HEK293T (cell line): ENCODE measurements around the gene FETUB.
"Not testable (repeated sequence)": the region's sequence is repeated elsewhere in the genome, so short reads cannot be mapped to it uniquely, and the experiment has no call there.

Experiments
- CTCF ChIA-PET: fragments of 350-600 bp; formaldehyde crosslinking; extraction: SDS; loops from one replicate; lab custom pipeline; 2021; ENCODE audit warnings: antibody characterized with exemption, inconsistent platforms; lab: Yijun Ruan, JAX
- POLR2A ChIA-PET: fragments of 350-600 bp; formaldehyde crosslinking; extraction: SDS; loops from one replicate; lab custom pipeline; 2020; ENCODE audit warnings: antibody characterized with exemption, inconsistent platforms; lab: Yijun Ruan, JAX
- DNase-seq: peaks from one replicate; pipeline ENCODE4 v3.0.0; 2012; ENCODE audit warnings: mixed read lengths; ENCODE audit errors: extremely low spot score
- ARNT ChIP-seq: fragments of 450-650 bp; IDR thresholded peaks from 2 replicates; pipeline ENCODE4 v1.6.1; 2017; ENCODE audit warnings: mild to moderate bottlenecking
- BHLHE40 ChIP-seq: fragments of 450-650 bp; IDR thresholded peaks from 2 replicates; pipeline ENCODE4 v1.6.1; 2016; ENCODE audit warnings: mild to moderate bottlenecking, moderate library complexity, borderline replicate concordance
- CTBP1 ChIP-seq: fragments of 450-650 bp; IDR thresholded peaks from 2 replicates; pipeline ENCODE4 v1.6.1; 2016; ENCODE audit warnings: borderline replicate concordance
- ELF4 ChIP-seq: fragments of 450-650 bp; IDR thresholded peaks from 2 replicates; pipeline ENCODE4 v1.6.1; 2017; ENCODE audit warnings: antibody characterized with exemption
- FOXA1 ChIP-seq: fragments of 450-650 bp; IDR thresholded peaks from 2 replicates; pipeline ENCODE4 v1.6.1; 2016; ENCODE audit warnings: mild to moderate bottlenecking
- FOXK2 ChIP-seq: fragments of 450-650 bp; IDR thresholded peaks from 2 replicates; pipeline ENCODE4 v1.6.1; 2016; ENCODE audit warnings: mild to moderate bottlenecking
- FOXM1 ChIP-seq: fragments of 450-650 bp; IDR thresholded peaks from 2 replicates; pipeline ENCODE4 v1.6.1; 2017; ENCODE audit warnings: mild to moderate bottlenecking, borderline replicate concordance
- HDGF ChIP-seq: fragments of 450-650 bp; IDR thresholded peaks from 2 replicates; pipeline ENCODE4 v1.6.1; 2017; ENCODE audit warnings: antibody characterized with exemption, borderline replicate concordance
- L3MBTL2 ChIP-seq: fragments of 450-650 bp; conservative IDR thresholded peaks from 2 replicates; pipeline ENCODE4 v1.6.1; 2016; ENCODE audit warnings: mild to moderate bottlenecking
- LEF1 ChIP-seq: fragments of 450-650 bp; IDR thresholded peaks from 2 replicates; pipeline ENCODE4 v1.6.1; 2017; ENCODE audit warnings: mild to moderate bottlenecking, borderline replicate concordance
- NFRKB ChIP-seq: fragments of 450-650 bp; IDR thresholded peaks from 2 replicates; pipeline ENCODE4 v1.6.1; 2016; ENCODE audit warnings: mild to moderate bottlenecking, moderate library complexity
- PKNOX1 ChIP-seq: fragments of 450-650 bp; IDR thresholded peaks from 2 replicates; pipeline ENCODE4 v1.6.1; 2016
- SP1 ChIP-seq: fragments of 450-650 bp; IDR thresholded peaks from 2 replicates; pipeline ENCODE4 v1.6.1; 2017
- SUZ12 ChIP-seq: fragments of 450-650 bp; IDR thresholded peaks from 2 replicates; pipeline ENCODE4 v1.6.1; 2016; ENCODE audit warnings: mild to moderate bottlenecking
- TARDBP ChIP-seq: fragments of 450-650 bp; IDR thresholded peaks from 2 replicates; pipeline ENCODE4 v1.6.1; 2016
- ZNF384 ChIP-seq: fragments of 450-650 bp; IDR thresholded peaks from 2 replicates; pipeline ENCODE4 v1.6.1; 2016

FETUB gene

DNA sequence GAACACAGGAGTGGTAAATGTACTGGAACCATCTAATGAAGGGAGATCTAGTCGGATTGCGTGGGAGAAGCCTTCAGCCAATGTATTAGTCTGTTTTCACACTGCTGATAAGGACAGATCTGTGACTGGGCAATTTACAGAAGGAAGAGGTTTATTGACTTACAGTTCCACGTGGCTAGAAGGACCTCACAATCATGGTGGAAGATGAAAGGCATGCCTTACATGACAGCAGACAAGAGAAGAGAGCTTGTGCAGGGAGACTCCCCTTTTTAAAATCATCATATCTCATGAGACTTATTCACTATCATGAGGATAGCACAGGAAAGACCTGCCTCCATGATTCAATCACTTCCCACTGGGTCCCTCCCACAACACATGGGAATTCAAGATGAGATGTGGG lies 42.6 kb downstream of the FETUB start:
- no peak for TF ChIP-seq BHLHE40
- no peak for TF ChIP-seq CTBP1
- TF ChIP-seq LEF1 = no peak
- TF ChIP-seq SP1 = no peak
- no peak for TF ChIP-seq ELF4
- TF ChIP-seq TARDBP = no peak
- TF ChIP-seq FOXK2 = no peak
- CTCF ChIA-PET = interaction anchor here (0.5 kb wide), 1 partner anchor 68 kb away, joined by 3 read pairs; no protein-coding TSS in a partner anchor
- POLR2A ChIA-PET = no interaction called here
- DNase-seq = no peak

- POLR2A ChIA-PET = no interaction called here
- DNase-seq = no peak
- CTCF ChIA-PET = interaction anchor here (0.6 kb wide), 1 partner anchor 99 kb away, joined by 3 read pairs; the partner anchor contains the start of gene EIF4A2
- TF ChIP-seq ELF4 = no peak
- no peak for TF ChIP-seq ZNF384
- no peak for TF ChIP-seq CTBP1
- no peak for TF ChIP-seq HDGF
- TF ChIP-seq FOXM1 = no peak
- TF ChIP-seq TARDBP = no peak
- TF ChIP-seq PKNOX1 = no peak
- no peak for TF ChIP-seq LEF1
- TF ChIP-seq L3MBTL2 = no peak
- no peak for TF ChIP-seq BHLHE40
- no peak for TF ChIP-seq FOXA1
- no peak for TF ChIP-seq SP1
- no peak for TF ChIP-seq ARNT
- no peak for TF ChIP-seq SUZ12
- no peak for TF ChIP-seq FOXK2
- TF ChIP-seq NFRKB = no peak
Measured at GRCh38 chr3:186683979-186684378, 43.8 kb downstream of the FETUB start.

DNA sequence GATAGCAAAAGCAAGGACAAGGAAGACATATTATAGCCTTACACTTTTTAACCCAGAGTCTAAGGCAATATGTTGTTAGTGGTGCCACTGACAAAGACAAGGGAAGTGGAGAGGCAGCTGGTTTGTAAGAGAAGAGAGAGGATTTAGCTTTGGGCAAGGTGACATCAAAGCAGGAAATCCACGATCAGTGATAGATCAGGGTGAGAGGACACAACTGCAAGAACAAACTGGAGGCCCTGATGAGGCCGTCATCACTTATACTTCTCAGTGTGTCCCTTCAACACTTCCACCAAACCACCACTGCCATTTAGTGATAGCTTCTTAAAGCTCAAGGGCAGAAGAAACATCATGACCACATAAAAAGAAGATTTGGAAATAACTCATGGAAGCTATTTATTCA lies 46.3 kb downstream of the FETUB start:
- CTCF ChIA-PET = not testable (repeated sequence)

DNA sequence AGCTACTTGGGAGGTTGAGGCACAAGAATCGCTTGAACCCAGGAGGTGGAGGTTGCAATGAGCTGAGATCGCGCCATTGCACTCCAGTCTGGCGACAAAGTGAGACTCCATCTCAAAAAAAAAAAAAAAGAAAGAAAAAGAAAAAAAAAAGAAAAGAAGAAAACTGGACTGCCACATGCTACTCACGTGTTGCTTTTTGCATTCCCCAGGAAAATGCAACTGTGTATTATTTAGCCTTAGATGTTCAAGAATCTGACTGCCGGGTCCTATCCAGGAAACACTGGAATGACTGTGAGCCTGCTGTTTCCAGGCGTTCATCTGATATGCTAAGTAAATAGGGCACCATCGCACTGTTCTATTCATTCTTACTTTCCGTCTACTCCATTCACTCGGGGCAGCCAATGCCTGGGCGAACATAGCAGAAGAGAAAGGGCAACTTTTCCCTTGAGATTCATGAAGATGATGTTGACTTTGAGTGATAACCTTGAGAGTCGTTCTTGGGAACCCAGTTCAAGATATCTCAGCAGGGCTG lies 47.0 kb downstream of the FETUB start:
- ChIA-PET POLR2A (no interaction called here), CTCF (no interaction called here)
- DNase-seq = no peak
- TF ChIP-seq ELF4 (no peak), BHLHE40 (no peak), NFRKB (no peak), HDGF (no peak), FOXK2 (no peak), TARDBP (no peak), CTBP1 (no peak), LEF1 (no peak), FOXM1 (no peak), L3MBTL2 (no peak), FOXA1 (no peak), ARNT (no peak), PKNOX1 (no peak), SUZ12 (no peak), ZNF384 (no peak), SP1 (no peak)

More for the DNA sequence above, 46.3 kb downstream of the FETUB start:
- DNase-seq, POLR2A ChIA-PET: not testable (repeated sequence)

DNA sequence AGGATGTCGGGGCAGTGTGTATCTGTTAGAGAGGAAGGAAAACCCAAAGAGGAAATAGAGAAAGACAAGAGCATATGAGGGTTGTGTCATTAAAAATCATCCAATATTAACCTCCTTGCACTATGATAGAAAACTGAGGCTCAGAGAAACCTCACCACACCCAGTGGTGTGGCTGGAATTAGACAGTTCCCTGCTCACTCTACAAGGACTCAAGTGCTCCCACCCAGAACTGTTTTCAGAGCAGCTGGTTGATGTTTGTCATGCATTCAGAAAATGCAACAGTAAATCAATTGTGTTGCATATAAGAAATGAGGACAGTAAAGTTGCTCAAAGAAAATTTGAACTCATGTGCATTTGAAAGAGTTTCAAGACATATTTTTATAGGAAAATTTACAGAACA lies 50.1 kb downstream of the FETUB start:
- DNase-seq, POLR2A ChIA-PET, CTCF ChIA-PET: not testable (repeated sequence)

GRCh38 chr3:186691676-186692075 lies 51.5 kb downstream of the FETUB start:
- ChIA-PET POLR2A (no interaction called here), CTCF (no interaction called here)
- no peak for TF ChIP-seq ARNT
- no peak for DNase-seq

- POLR2A ChIA-PET = no interaction called here
- no peak for DNase-seq
- CTCF ChIA-PET = no interaction called here
- TF ChIP-seq ELF4 = no peak
- TF ChIP-seq TARDBP = no peak
- TF ChIP-seq ARNT = no peak
- TF ChIP-seq NFRKB = no peak
- TF ChIP-seq FOXK2 = no peak
- no peak for TF ChIP-seq FOXA1
- TF ChIP-seq SP1 = no peak
- TF ChIP-seq L3MBTL2 = no peak
- no peak for TF ChIP-seq SUZ12
- TF ChIP-seq LEF1 = no peak
- TF ChIP-seq PKNOX1 = no peak
- TF ChIP-seq ZNF384 = no peak
- no peak for TF ChIP-seq CTBP1
- TF ChIP-seq HDGF = no peak
- no peak for TF ChIP-seq FOXM1
- no peak for TF ChIP-seq BHLHE40
Measured at GRCh38 chr3:186693843-186694242, 53.6 kb downstream of the FETUB start.
